ENCODE results near the gene PIGQ. TPM values are rescaled to one million over a fixed set of nuclear protein-coding genes. Genes with fewer than 3 reads are reported as not detected.

The PIGQ gene
- total and polyA plus RNA-seq, 2 of the 4 experiments (the other 2 are of a cell fraction), result 5.9 to 36.8 TPM

DNA sequence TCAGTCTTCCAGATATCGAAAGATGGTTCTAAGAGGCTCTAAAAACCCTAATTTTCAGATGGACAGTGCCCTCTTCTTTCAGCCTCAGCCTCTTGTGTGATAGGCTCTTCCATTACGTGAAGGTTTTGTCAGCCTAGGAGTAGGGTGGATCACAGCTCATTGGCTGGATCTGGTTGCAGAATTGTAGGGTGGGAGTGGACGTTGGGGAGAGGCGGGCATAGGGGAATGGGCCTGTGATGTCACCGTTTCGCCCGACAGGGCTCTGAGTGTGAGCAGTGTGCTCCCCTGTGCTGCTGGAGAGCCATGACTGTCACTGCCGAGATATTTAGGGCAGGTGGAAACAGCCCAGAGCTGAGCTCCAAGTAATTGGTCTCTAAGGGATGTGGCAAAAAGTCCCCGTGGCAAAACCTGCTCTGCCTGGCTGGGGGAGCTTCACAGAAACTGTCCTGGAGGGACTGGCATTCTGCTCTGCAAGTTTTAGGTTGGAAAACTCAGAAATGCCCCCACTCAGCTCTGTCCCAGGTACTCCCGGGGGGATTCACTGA lies 54.8 kb downstream of the PIGQ start:
- H3K9me3 ChIP-seq (ENCODE audit: control insufficient read depth, insufficient read depth, low read length), result no peaks in the 10 kb centered on the region
- intact Hi-C loops (cut with micrococcal nuclease), result no loop called here
- H3K4me2 ChIP-seq (ENCODE audit: low read depth, low read length), result no peak overlapping the region
- no peak overlapping the region for H2BK5ac ChIP-seq (ENCODE audit: low read depth, low read length, poor library complexity, severe bottlenecking)
- no peak overlapping the region for H2BK15ac ChIP-seq (ENCODE audit: low read depth, low read length)
- in situ Hi-C loops (cut with MboI; ENCODE audit: low sequenced_read_pairs), result no loop called here
- dilution Hi-C loops (cut with HindIII; ENCODE audit: low sequenced_read_pairs, unreplicated experiment), result no loop called here
- ATAC-seq (ENCODE audit: low read depth) (no peak), DNase-seq (no peak)
- no peak for TF ChIP-seq NFE2L2 (IDR thresholded peaks at IDR 0.05; ENCODE audit: low read depth, low read length)
- TF ChIP-seq, protein P1, sequence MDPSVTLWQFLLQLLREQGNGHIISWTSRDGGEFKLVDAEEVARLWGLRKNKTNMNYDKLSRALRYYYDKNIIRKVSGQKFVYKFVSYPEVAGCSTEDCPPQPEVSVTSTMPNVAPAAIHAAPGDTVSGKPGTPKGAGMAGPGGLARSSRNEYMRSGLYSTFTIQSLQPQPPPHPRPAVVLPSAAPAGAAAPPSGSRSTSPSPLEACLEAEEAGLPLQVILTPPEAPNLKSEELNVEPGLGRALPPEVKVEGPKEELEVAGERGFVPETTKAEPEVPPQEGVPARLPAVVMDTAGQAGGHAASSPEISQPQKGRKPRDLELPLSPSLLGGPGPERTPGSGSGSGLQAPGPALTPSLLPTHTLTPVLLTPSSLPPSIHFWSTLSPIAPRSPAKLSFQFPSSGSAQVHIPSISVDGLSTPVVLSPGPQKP (IDR thresholded peaks at IDR 0.05; ENCODE audit: borderline replicate concordance, low read depth, low read length), result no peak
- no peak for TF ChIP-seq RAD21 (IDR thresholded peaks at IDR 0.05; ENCODE audit: low read length)
- TF ChIP-seq, protein P2, sequence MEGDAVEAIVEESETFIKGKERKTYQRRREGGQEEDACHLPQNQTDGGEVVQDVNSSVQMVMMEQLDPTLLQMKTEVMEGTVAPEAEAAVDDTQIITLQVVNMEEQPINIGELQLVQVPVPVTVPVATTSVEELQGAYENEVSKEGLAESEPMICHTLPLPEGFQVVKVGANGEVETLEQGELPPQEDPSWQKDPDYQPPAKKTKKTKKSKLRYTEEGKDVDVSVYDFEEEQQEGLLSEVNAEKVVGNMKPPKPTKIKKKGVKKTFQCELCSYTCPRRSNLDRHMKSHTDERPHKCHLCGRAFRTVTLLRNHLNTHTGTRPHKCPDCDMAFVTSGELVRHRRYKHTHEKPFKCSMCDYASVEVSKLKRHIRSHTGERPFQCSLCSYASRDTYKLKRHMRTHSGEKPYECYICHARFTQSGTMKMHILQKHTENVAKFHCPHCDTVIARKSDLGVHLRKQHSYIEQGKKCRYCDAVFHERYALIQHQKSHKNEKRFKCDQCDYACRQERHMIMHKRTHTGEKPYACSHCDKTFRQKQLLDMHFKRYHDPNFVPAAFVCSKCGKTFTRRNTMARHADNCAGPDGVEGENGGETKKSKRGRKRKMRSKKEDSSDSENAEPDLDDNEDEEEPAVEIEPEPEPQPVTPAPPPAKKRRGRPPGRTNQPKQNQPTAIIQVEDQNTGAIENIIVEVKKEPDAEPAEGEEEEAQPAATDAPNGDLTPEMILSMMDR (conservative IDR thresholded peaks at IDR 0.05; ENCODE audit: low read depth, low read length), result no peak
- no peak for TF ChIP-seq CEBPB (IDR thresholded peaks at IDR 0.05; ENCODE audit: low read depth, low read length)
- TF ChIP-seq MAZ (IDR thresholded peaks at IDR 0.05; ENCODE audit: borderline replicate concordance, low read depth, low read length), result no peak
- TF ChIP-seq, protein P3, sequence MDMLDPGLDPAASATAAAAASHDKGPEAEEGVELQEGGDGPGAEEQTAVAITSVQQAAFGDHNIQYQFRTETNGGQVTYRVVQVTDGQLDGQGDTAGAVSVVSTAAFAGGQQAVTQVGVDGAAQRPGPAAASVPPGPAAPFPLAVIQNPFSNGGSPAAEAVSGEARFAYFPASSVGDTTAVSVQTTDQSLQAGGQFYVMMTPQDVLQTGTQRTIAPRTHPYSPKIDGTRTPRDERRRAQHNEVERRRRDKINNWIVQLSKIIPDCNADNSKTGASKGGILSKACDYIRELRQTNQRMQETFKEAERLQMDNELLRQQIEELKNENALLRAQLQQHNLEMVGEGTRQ (IDR thresholded peaks at IDR 0.05; ENCODE audit: low read depth, low read length), result no peak
- no peak for TF ChIP-seq SMC3 (IDR thresholded peaks at IDR 0.05; ENCODE audit: low read depth, low read length)
- TF ChIP-seq MXI1 (IDR thresholded peaks at IDR 0.05; ENCODE audit: borderline replicate concordance, low read depth, low read length), result no peak
- TF ChIP-seq RFX5 (IDR thresholded peaks at IDR 0.05; ENCODE audit: low read depth, low read length), result no peak
- TF ChIP-seq POLR2A (IDR thresholded peaks at IDR 0.05; ENCODE audit: low read depth, low read length), result no peak
- peaks cover 7% of the 10 kb centered on the region; the same call in 1 of the 2 replicates for H3K36me3 ChIP-seq (ENCODE audit: control insufficient read depth, insufficient read depth, low read length)
- ChIA-PET POLR2A (ENCODE audit: unreplicated experiment) (no interaction called here), CTCF (interaction anchor here (0.5 kb wide), 1 partner anchor 24 kb away, joined by 3 read pairs; no protein-coding TSS in a partner anchor)
- H4K8ac ChIP-seq (ENCODE audit: low read depth in 2 of 2, low read length in 2 of 2), result no peak overlapping the region
- H3K27me3 ChIP-seq (ENCODE audit: control insufficient read depth, insufficient read depth, low read length), result no peaks in the 10 kb centered on the region
- no peak overlapping the region for H3K4ac ChIP-seq (ENCODE audit: low read depth, low read length)
- no peak overlapping the region for H3K27ac ChIP-seq (ENCODE audit: insufficient read depth, low read length)
- no peak overlapping the region for H3K18ac ChIP-seq (ENCODE audit: low read depth, low read length)
- H2BK20ac ChIP-seq (ENCODE audit: low read depth, low read length), result no peak overlapping the region
- no peak overlapping the region for H2AK9ac ChIP-seq (replicated peaks; ENCODE audit: low read depth, low read length, poor library complexity)
- no TSS peak for BruUV-seq (replicated peaks)
- 0 out of 2 replicates have a peak overlapping the region, but pooled peaks have one; percentile 16 for H2AK5ac ChIP-seq (ENCODE audit: low read depth, low read length)
- no peak overlapping the region for H3K9ac ChIP-seq (ENCODE audit: low read depth, low read length)
- H3K9me1 ChIP-seq (ENCODE audit: insufficient read depth, low read length), result peaks cover 4% of the 10 kb centered on the region; the same call in 1 of the 2 replicates
- 80% methylated on average over 1 of the region's 10 CpGs; no CpG with 5 or more reads in 1 of the 2 experiments for WGBS, 2 experiments (ENCODE audit: extremely low coverage in 2 of 2, insufficient read length in 1 of 2)
- H4K91ac ChIP-seq (ENCODE audit: insufficient read depth, low read depth, low read length), result no peak overlapping the region; the same call in 1 of the 2 replicates
- peaks cover 15% of the 10 kb centered on the region for H3K4me1 ChIP-seq (ENCODE audit: control insufficient read depth, insufficient read depth, low read length)
- no peak overlapping the region for H2AFZ ChIP-seq (replicated peaks; ENCODE audit: low read length, poor library complexity)
- H3K79me1 ChIP-seq (ENCODE audit: low read depth in 1 of 2, low read length in 2 of 2), result peaks cover 9 to 58% of the 10 kb centered on the region in 2 experiments; a peak in 2 of 4 replicates
- H3K23ac ChIP-seq (ENCODE audit: low read depth, low read length), result no peak overlapping the region
- H3K14ac ChIP-seq (replicated peaks; ENCODE audit: low read depth, low read length), result no peak overlapping the region
- no peak overlapping the region for H2BK120ac ChIP-seq (ENCODE audit: low read depth, low read length)
- H3K56ac ChIP-seq (ENCODE audit: extremely low read depth, insufficient read depth, low read length), result no peak overlapping the region
- H4K20me1 ChIP-seq (ENCODE audit: insufficient read depth, low read length), result peaks cover 10% of the 10 kb centered on the region
- no peak overlapping the region for H4K5ac ChIP-seq (ENCODE audit: low read depth, low read length)
- H3K4me3 ChIP-seq (ENCODE audit: insufficient read depth, low read depth, low read length), result no peak overlapping the region

Data from IMR-90 (cell line).